ENCODE measurements around the gene FGD2. TPM values are rescaled to one million over a fixed set of nuclear protein-coding genes. Genes with fewer than 3 reads are reported as not detected.

Gene FGD2
- total and polyA plus RNA-seq, 2 of the 8 experiments (the other 6 are each of a cell fraction or from before 2014, with no cell fraction given) = 0.12 to 0.32 TPM

- Histone ChIP-seq H4K8ac (ENCODE audit: extremely low read depth, insufficient read depth, low read length) (no peak overlapping the region), H3K14ac (ENCODE audit: insufficient read length) (no peak overlapping the region), H3K27me3 (replicated peaks in 1 of 4; ENCODE audit: control insufficient read depth in 3 of 4, extremely low read depth in 1 of 4, insufficient read depth in 3 of 4, low read length in 3 of 4) (no peaks in the 10 kb centered on the region), H3K23me2 (ENCODE audit: low read depth, low read length) (no peaks in the 10 kb centered on the region), H3K4me1 (replicated peaks in 1 of 4; ENCODE audit: control insufficient read depth in 3 of 4, insufficient read depth in 4 of 4, low read length in 3 of 4) (peaks cover 0 to 5% (median 2%) of the 10 kb centered on the region in 4 experiments; a peak in 5 of 7 replicates), H4K5ac (ENCODE audit: insufficient read length, low read depth, low read length) (no peak overlapping the region), H3K79me1 (ENCODE audit: low read depth, low read length) (no peaks in the 10 kb centered on the region), H3K23ac (ENCODE audit: insufficient read length) (no peak overlapping the region), H2BK15ac (ENCODE audit: low read length) (no peak overlapping the region), H3K56ac (replicated peaks; ENCODE audit: insufficient read length, low read depth, low read length) (no peak overlapping the region), H3K27ac (ENCODE audit: low read depth, low read length) (no peak overlapping the region), H3K9me3 (ENCODE audit: insufficient read depth in 2 of 2, low read depth in 1 of 2, low read length in 1 of 2) (no peaks in the 10 kb centered on the region), H2AK5ac (ENCODE audit: low read depth, low read length) (no peak overlapping the region), H3K9ac (replicated peaks in 1 of 4; ENCODE audit: extremely low read depth in 1 of 4, low read depth in 3 of 4, low read length in 3 of 4) (no peak overlapping the region), H2BK12ac (ENCODE audit: low read depth, low read length) (no peak overlapping the region), H3K79me2 (ENCODE audit: control insufficient read depth in 1 of 2, insufficient read depth in 2 of 2, low read length in 2 of 2) (no peaks in the 10 kb centered on the region), H4K91ac (replicated peaks; ENCODE audit: insufficient read length, low read length) (no peak overlapping the region), H2BK5ac (ENCODE audit: low read depth, low read length) (no peak overlapping the region), H3K4me2 (ENCODE audit: insufficient read depth in 1 of 2, low read depth in 2 of 2, low read length in 2 of 2) (no peak overlapping the region), H4K20me1 (replicated peaks in 1 of 2; ENCODE audit: control insufficient read depth in 1 of 2, insufficient read depth in 2 of 2, low read length in 2 of 2) (peaks cover 0 to 3% of the 10 kb centered on the region in 2 experiments), H2BK20ac (ENCODE audit: low read length) (no peak overlapping the region), H3K4ac (replicated peaks; ENCODE audit: insufficient read length, low read depth, low read length) (no peak overlapping the region), H2AFZ (ENCODE audit: low read length) (no peak overlapping the region), H2BK120ac (replicated peaks; ENCODE audit: low read depth, low read length) (no peak overlapping the region), H3K4me3 (ENCODE audit: extremely low read depth in 1 of 4, insufficient read depth in 2 of 4, low read depth in 3 of 4, low read length in 4 of 4) (no peak overlapping the region), H3K18ac (ENCODE audit: extremely low read depth, low read length) (no peak overlapping the region), H3K36me3 (ENCODE audit: control insufficient read depth in 2 of 4, insufficient read depth in 4 of 4, low read length in 3 of 4) (no peaks in the 10 kb centered on the region)
- WGBS, 2 experiments (ENCODE audit: extremely low coverage in 1 of 2, insufficient coverage in 1 of 2, insufficient read length in 1 of 2, insufficient replicate concordance in 2 of 2, low coverage in 1 of 2, low lambda C conversion rate in 2 of 2, missing lambda C conversion rate in 1 of 2) = 95% methylated on average over 3 of the region's 3 CpGs; no CpG with 5 or more reads in 1 of the 2 experiments
- FAIRE-seq (no peak), DNase-seq (ENCODE audit: low read depth in 1 of 2, low spot score in 2 of 2) (no peak)
- POLR2A ChIA-PET (ENCODE audit: partially characterized antibody) = interaction anchor here (2.3 kb wide), 1 partner anchor 33 kb away, joined by 8 read pairs; no protein-coding TSS in a partner anchor
- CTCF ChIA-PET (ENCODE audit: partially characterized antibody) = interaction anchor here (0.7 to 28.1 kb wide), 26 partner anchors 10 to 296 kb away, joined by 3 to 866 read pairs (median 12); partner anchors contain the start of genes C6orf89, FGD2, MTCH1 and PI16
- TF ChIP-seq POU5F1 (IDR thresholded peaks at IDR 0.05; ENCODE audit: low read depth, low read length) (no peak), CHD1 (IDR thresholded peaks at IDR 0.05; ENCODE audit: low read depth, low read length) (no peak), BRCA1 (IDR thresholded peaks at IDR 0.05; ENCODE audit: low read depth, low read length) (no peak), CBX5 (IDR thresholded peaks at IDR 0.05; ENCODE audit: low read depth, low read length) (no peak), RXRA (IDR thresholded peaks at IDR 0.05; ENCODE audit: insufficient read depth, low read depth, low read length) (no peak), SUZ12 (IDR thresholded peaks at IDR 0.05; ENCODE audit: low read length) (no peak), USF2 (IDR thresholded peaks at IDR 0.05; ENCODE audit: low read length) (no peak), TAF7 (optimal IDR thresholded peaks at IDR 0.05; ENCODE audit: borderline replicate concordance, low read depth, low read length) (no peak), POLR2A (IDR thresholded peaks at IDR 0.05; ENCODE audit: control extremely low read depth in 1 of 2, low read depth in 2 of 2, low read length in 2 of 2) (no peak), RNF2 (IDR thresholded peaks at IDR 0.05; ENCODE audit: borderline replicate concordance, low read depth, low read length, missing control alignments, poor library complexity, severe bottlenecking) (no peak), ATF3 (IDR thresholded peaks at IDR 0.05; ENCODE audit: insufficient read depth, low read depth, low read length) (no peak), E2F6 (IDR thresholded peaks at IDR 0.05) (no peak)
Measured at GRCh38 chr6:37016995-37017394, 11.5 kb downstream of the FGD2 start.

Measured in H1 (cell line).